PFSK-1 (cell line): ENCODE results near the gene TBX19.

Experiments used
- FOXP2 ChIP-seq: optimal IDR thresholded peaks from 2 replicates; pipeline ENCODE3; 2011; ENCODE audit warnings: borderline replicate concordance, control low read depth, inconsistent platforms; ENCODE audit not compliant: insufficient read depth; ENCODE audit errors: extremely low read length, extremely low read depth
- POLR2AphosphoS5 ChIP-seq: IDR thresholded peaks from 2 replicates; pipeline ENCODE4 v1.6.1; 2012; ENCODE audit warnings: low read depth, mild to moderate bottlenecking, control low read depth, low read length, moderate library complexity
- REST ChIP-seq, 2 experiments: IDR thresholded peaks; 2 replicates each; pipeline versions ENCODE4 v1.6.1 to v1.8.0; 2011 to 2012; ENCODE audit warnings: low read depth in 2 of 2, low read length in 2 of 2, control low read depth in 1 of 2, inconsistent platforms in 1 of 2, mild to moderate bottlenecking in 1 of 2, moderate library complexity in 1 of 2; ENCODE audit not compliant: insufficient read depth in 1 of 2
- SIN3A ChIP-seq: IDR thresholded peaks from 2 replicates; pipeline ENCODE4 v1.6.1; 2012; ENCODE audit warnings: mild to moderate bottlenecking, low read length, moderate library complexity, borderline replicate concordance; ENCODE audit not compliant: insufficient read depth
- TAF1 ChIP-seq: IDR thresholded peaks from 2 replicates; pipeline ENCODE4 v1.6.1; 2012; ENCODE audit warnings: low read length, control low read depth, borderline replicate concordance; ENCODE audit not compliant: insufficient read depth

The TBX19 gene

GRCh38 chr1:168316142-168316541, 35.5 kb downstream of the TBX19 start:
- no peak for TF ChIP-seq FOXP2
- no peak for TF ChIP-seq TAF1
- no peak for TF ChIP-seq POLR2AphosphoS5
- TF ChIP-seq SIN3A, result no peak
- no peak for TF ChIP-seq REST (IDR thresholded peaks at IDR 0.05; ENCODE audit: insufficient read depth in 1 of 2, low read depth in 2 of 2, low read length in 2 of 2)

GRCh38 chr1:168317309-168317708, 36.6 kb downstream of the TBX19 start:
- TF ChIP-seq FOXP2, result no peak
- TF ChIP-seq TAF1, result no peak
- TF ChIP-seq POLR2AphosphoS5, result no peak
- TF ChIP-seq REST (IDR thresholded peaks at IDR 0.05; ENCODE audit: insufficient read depth in 1 of 2, low read depth in 2 of 2, low read length in 2 of 2), result no peak
- TF ChIP-seq SIN3A, result no peak

- no peak for TF ChIP-seq TAF1
- TF ChIP-seq FOXP2, result no peak
- no peak for TF ChIP-seq SIN3A
- TF ChIP-seq POLR2AphosphoS5, result no peak
- no peak for TF ChIP-seq REST (IDR thresholded peaks at IDR 0.05; ENCODE audit: insufficient read depth in 1 of 2, low read depth in 2 of 2, low read length in 2 of 2)
These were observed 39.0 kb downstream of the TBX19 start for GRCh38 chr1:168319691-168320090.

- TF ChIP-seq SIN3A, result no peak
- no peak for TF ChIP-seq FOXP2
- TF ChIP-seq REST (IDR thresholded peaks at IDR 0.05; ENCODE audit: insufficient read depth in 1 of 2, low read depth in 2 of 2, low read length in 2 of 2), result no peak
- TF ChIP-seq TAF1, result no peak
- TF ChIP-seq POLR2AphosphoS5, result no peak
These were observed 39.5 kb downstream of the TBX19 start for GRCh38 chr1:168320149-168320548.
